WERI-Rb-1 (cell line): ENCODE data around the gene PRUNE2.
"Not testable (repeated sequence)": the region's sequence is repeated elsewhere in the genome, so short reads cannot be mapped to it uniquely, and the experiment has no call there.

Experiments
- DNase-seq: peaks from one replicate; pipeline ENCODE4 v3.0.0-alpha.2; 2020
- H3K27ac ChIP-seq: fragments of 250-450 bp; sonication (Bioruptor Pico); 2 replicates; pipeline ENCODE4 v1.5.1; 2020; ENCODE audit warnings: mild to moderate bottlenecking, moderate library complexity
- H3K27me3 ChIP-seq: fragments of 250-450 bp; sonication (Bioruptor Pico); 2 replicates; pipeline ENCODE4 v1.5.1; 2021; ENCODE audit warnings: mild to moderate bottlenecking, low read depth, moderate library complexity; ENCODE audit not compliant: insufficient read depth, severe bottlenecking
- H3K36me3 ChIP-seq: fragments of 250-450 bp; sonication (Bioruptor Pico); 2 replicates; pipeline ENCODE4 v1.5.1; 2020; ENCODE audit warnings: mild to moderate bottlenecking, moderate library complexity
- H3K4me3 ChIP-seq: 2 replicates; pipeline ENCODE4 v1.5.1; 2011; ENCODE audit warnings: low read depth, mild to moderate bottlenecking, control low read depth, low read length
- H3K9me3 ChIP-seq: fragments of 250-450 bp; sonication (Bioruptor Pico); 2 replicates; pipeline ENCODE4 v1.5.1; 2021; ENCODE audit warnings: mild to moderate bottlenecking, moderate library complexity; ENCODE audit not compliant: severe bottlenecking
- CTCF ChIP-seq: IDR thresholded peaks from 2 replicates; pipeline ENCODE4 v1.5.1; 2011; ENCODE audit warnings: low read depth, mild to moderate bottlenecking, control low read depth, inconsistent platforms, low read length

The PRUNE2 gene

DNA sequence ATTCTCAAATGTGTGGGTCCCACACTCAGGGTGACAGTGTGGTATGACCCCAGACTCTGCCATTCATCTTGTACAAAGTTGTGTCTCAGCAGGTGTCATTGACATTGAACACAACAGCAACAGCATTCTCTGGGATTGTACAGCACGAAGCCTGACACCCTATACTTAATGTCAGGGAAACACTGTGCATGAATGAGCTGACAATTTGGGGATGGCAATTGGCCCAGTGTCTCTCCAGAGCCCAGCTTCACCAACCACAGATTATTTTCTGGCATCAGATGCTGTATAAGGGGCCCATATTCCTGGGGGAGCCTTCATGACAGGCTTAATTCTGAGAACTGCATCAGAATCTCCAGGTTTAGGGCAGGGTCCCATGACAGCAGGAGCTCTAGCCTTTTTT lies 303.7 kb downstream of the PRUNE2 start:
- no peak for TF ChIP-seq CTCF
- Histone ChIP-seq H3K9me3 (no peaks in the 10 kb centered on the region), H3K27me3 (no peaks in the 10 kb centered on the region), H3K4me3 (no peak overlapping the region), H3K27ac (no peak overlapping the region), H3K36me3 (no peaks in the 10 kb centered on the region)
- DNase-seq, result no peak

DNA sequence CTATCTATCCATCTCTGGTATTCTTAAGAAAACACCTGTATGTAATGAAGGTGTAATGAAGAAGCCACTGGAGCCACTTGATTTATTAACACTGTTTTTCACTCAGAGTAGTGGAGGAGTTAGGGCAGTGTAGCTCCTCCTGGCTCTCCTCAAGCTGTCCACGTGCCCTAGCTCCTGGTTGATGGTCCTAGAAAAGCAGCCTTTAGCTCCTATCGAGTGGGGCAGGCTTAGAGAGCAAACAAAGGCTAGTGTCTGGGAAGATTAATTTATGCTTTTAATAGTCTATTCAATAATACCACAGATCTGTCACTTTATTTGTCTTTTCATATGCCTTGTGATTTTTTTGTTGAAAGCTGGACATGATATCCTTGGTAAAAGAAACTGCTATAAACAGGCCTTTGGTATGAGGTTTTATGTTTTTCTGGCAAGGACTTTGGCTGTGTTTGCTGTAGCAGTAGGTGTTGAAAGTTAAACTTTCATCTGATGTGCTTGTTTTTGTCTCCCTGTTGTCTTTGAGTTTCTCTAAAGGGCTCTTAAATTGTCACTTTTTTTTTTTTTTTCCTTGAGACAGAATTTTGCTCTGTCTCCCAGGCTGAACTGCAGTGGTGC lies 305.8 kb downstream of the PRUNE2 start:
- no peak for TF ChIP-seq CTCF
- no peaks in the 10 kb centered on the region for H3K36me3 ChIP-seq
- DNase-seq, result no peak
- no peak overlapping the region for H3K27ac ChIP-seq
- H3K9me3 ChIP-seq, result no peaks in the 10 kb centered on the region
- no peak overlapping the region for H3K4me3 ChIP-seq
- no peaks in the 10 kb centered on the region for H3K27me3 ChIP-seq

GRCh38 chr9:76598981-76599380 lies 306.9 kb downstream of the PRUNE2 start:
- H3K36me3 ChIP-seq, result no peaks in the 10 kb centered on the region
- no peak for DNase-seq
- H3K4me3 ChIP-seq, result no peak overlapping the region
- no peak for TF ChIP-seq CTCF
- no peak overlapping the region for H3K27ac ChIP-seq
- no peaks in the 10 kb centered on the region for H3K9me3 ChIP-seq
- H3K27me3 ChIP-seq, result no peaks in the 10 kb centered on the region

DNA sequence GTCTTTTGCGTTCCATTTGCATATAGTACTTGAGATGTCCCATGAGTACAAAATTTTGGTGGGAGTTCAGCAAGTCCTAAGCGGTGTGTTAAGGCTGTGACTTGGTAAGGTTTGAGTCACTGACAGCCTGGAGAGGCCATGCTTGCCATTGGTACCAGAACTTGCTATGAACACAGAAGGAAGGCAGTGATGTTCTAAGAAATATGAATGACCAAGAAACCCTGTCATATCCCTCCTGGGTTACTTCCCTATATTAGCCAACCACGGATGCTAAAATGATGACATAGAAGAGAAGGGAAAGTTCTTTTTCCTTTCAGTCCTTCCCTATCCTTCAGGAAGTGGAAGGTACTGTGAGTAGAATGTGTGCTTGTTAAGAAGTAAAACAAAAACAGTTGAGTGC lies 310.3 kb downstream of the PRUNE2 start:
- Histone ChIP-seq H3K36me3 (no peaks in the 10 kb centered on the region), H3K27ac (no peak overlapping the region), H3K27me3 (no peaks in the 10 kb centered on the region), H3K4me3 (no peak overlapping the region), H3K9me3 (no peaks in the 10 kb centered on the region)
- TF ChIP-seq CTCF, result no peak
- DNase-seq, result no peak

DNA sequence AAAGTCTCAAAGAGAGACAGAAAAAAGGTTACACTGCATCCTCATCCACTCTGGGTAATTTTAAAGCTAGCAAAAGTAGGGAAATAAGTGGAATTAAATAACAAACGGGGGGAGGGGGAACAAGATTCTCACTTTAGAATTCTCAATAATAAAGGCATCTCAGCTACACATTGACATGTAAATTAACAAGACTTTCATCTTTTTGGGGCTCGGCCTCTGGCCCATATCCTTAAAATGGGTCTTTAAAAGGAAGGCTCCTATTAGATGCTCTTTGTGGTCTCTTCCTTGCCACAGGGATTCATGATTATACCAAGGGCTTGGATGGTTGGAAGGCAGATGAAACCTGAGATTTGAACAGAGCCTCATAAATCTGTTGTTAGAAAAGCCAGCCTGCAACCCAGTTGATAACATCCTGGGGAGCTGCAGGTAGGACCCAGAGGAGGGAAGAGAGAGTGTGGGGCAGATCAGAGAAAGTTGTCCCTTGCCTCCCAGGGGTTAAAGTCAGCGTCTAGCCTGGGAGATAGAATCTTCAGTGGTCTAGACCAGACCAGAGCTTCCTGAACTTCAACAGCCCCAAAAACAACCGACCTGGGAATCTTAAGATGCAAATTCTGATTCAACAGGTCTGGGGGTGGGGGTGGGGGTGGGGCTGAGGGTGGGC lies 311.0 kb downstream of the PRUNE2 start:
- Histone ChIP-seq H3K4me3 (no peak overlapping the region), H3K27me3 (no peaks in the 10 kb centered on the region), H3K9me3 (no peaks in the 10 kb centered on the region), H3K27ac (no peak overlapping the region), H3K36me3 (no peaks in the 10 kb centered on the region)
- no peak for DNase-seq
- TF ChIP-seq CTCF, result no peak

DNA sequence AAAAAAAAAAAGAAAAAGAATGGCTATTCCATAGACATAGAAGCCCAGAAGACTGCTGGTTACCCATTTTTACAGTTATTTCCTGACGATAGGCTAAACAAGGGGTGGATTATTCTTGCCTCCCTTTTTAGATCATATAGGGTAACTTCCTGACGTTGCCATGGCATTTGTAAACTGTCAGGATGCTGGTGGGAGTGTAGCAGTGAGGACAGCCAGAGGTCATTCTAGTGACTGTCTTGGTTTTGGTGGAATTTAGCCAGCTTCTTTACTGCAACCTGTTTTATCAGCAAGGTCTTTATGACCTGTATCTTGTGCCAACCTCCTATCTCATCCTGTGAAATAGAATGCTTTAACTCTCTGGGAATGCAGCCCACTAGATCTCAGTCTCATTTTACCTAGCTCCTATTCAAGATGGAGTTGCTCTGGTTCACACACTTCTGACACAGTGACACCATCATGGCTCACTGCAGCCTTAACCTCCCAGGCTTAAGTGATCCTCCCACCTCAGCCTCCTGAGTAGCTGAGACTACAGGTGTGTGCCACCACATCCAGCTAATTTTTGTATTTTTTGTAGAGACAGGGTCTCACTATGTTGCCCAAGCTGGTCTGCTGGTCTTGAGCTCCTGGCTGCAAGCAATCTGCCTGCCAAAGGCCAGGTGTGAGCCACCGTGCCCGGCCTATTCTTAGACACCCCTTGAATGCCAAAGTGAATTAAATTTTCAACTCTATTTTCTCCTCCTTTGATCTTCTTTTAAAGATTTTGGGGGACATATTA lies 311.8 kb downstream of the PRUNE2 start:
- not testable (repeated sequence) for H3K27ac ChIP-seq, DNase-seq, H3K36me3 ChIP-seq, H3K9me3 ChIP-seq, H3K4me3 ChIP-seq, H3K27me3 ChIP-seq
